HEK293T (cell line): ENCODE measurements around the gene PDXDC1.
"Not testable (repeated sequence)": the region's sequence is repeated elsewhere in the genome, so short reads cannot be mapped to it uniquely, and the experiment has no call there.

Experiments
- BHLHE40 ChIP-seq: fragments of 450-650 bp; IDR thresholded peaks from 2 replicates; pipeline ENCODE4 v1.6.1; 2016; ENCODE audit warnings: mild to moderate bottlenecking, moderate library complexity, borderline replicate concordance
- ELF4 ChIP-seq: fragments of 450-650 bp; IDR thresholded peaks from 2 replicates; pipeline ENCODE4 v1.6.1; 2017; ENCODE audit warnings: antibody characterized with exemption
- FOXA1 ChIP-seq: fragments of 450-650 bp; IDR thresholded peaks from 2 replicates; pipeline ENCODE4 v1.6.1; 2016; ENCODE audit warnings: mild to moderate bottlenecking
- PKNOX1 ChIP-seq: fragments of 450-650 bp; IDR thresholded peaks from 2 replicates; pipeline ENCODE4 v1.6.1; 2016
- SP1 ChIP-seq: fragments of 450-650 bp; IDR thresholded peaks from 2 replicates; pipeline ENCODE4 v1.6.1; 2017

GRCh38 chr16:15071013-15071412 is 96.2 kb downstream of the PDXDC1 start:
- not testable (repeated sequence) for TF ChIP-seq PKNOX1, FOXA1, BHLHE40, SP1, ELF4
